ENCODE measurements around the gene DPEP3.

GRCh38 chr16:68009157-68009735 lies 28.9 kb upstream of the DPEP3 start:
- TF ChIP-seq, protein P1, sequence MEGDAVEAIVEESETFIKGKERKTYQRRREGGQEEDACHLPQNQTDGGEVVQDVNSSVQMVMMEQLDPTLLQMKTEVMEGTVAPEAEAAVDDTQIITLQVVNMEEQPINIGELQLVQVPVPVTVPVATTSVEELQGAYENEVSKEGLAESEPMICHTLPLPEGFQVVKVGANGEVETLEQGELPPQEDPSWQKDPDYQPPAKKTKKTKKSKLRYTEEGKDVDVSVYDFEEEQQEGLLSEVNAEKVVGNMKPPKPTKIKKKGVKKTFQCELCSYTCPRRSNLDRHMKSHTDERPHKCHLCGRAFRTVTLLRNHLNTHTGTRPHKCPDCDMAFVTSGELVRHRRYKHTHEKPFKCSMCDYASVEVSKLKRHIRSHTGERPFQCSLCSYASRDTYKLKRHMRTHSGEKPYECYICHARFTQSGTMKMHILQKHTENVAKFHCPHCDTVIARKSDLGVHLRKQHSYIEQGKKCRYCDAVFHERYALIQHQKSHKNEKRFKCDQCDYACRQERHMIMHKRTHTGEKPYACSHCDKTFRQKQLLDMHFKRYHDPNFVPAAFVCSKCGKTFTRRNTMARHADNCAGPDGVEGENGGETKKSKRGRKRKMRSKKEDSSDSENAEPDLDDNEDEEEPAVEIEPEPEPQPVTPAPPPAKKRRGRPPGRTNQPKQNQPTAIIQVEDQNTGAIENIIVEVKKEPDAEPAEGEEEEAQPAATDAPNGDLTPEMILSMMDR (conservative IDR thresholded peaks at IDR 0.05 in 1 of 2, IDR thresholded peaks at IDR 0.05 in 1 of 2; ENCODE audit: extremely low read depth in 1 of 2, insufficient read depth in 1 of 2, low read depth in 1 of 2, low read length in 2 of 2), result no peak
- TF ChIP-seq EZH2 (IDR thresholded peaks at IDR 0.05; ENCODE audit: borderline replicate concordance, low read length), result no peak

Measured in mammary epithelial cell (primary cell).